B cell (primary cell): ENCODE measurements around the gene FNDC11.

Experiments
- CTCF ChIP-seq: fragments of 200-600 bp; IDR thresholded peaks from one replicate; pipeline ENCODE4 v1.8.0; 2022; ENCODE audit warnings: antibody characterized with exemption, mild to moderate bottlenecking
- EZH2 ChIP-seq: IDR thresholded peaks from 2 replicates; pipeline ENCODE4 v1.6.1; 2012; ENCODE audit warnings: borderline replicate concordance, low read depth, mild to moderate bottlenecking, moderate library complexity, low read length; ENCODE audit not compliant: insufficient read depth, poor library complexity, severe bottlenecking

GRCh38 chr20:63505281-63505680 lies 48.7 kb upstream of the FNDC11 start:
- TF ChIP-seq CTCF (no peak), EZH2 (no peak)
